NT2/D1 (cell line): ENCODE results near the gene CD300C.

Experiments used
- SUZ12 ChIP-seq: IDR thresholded peaks from 2 replicates; pipeline ENCODE4 v1.6.1; 2011; ENCODE audit not compliant: insufficient read length, insufficient read depth; ENCODE audit errors: extremely low read depth
- YY1 ChIP-seq: IDR thresholded peaks from 2 replicates; pipeline ENCODE4 v1.6.1; 2011; ENCODE audit not compliant: insufficient read length, insufficient read depth
- ZNF274 ChIP-seq: IDR thresholded peaks from 2 replicates; pipeline ENCODE4 v1.6.1; 2011; ENCODE audit warnings: mild to moderate bottlenecking, low read depth, low read length

DNA sequence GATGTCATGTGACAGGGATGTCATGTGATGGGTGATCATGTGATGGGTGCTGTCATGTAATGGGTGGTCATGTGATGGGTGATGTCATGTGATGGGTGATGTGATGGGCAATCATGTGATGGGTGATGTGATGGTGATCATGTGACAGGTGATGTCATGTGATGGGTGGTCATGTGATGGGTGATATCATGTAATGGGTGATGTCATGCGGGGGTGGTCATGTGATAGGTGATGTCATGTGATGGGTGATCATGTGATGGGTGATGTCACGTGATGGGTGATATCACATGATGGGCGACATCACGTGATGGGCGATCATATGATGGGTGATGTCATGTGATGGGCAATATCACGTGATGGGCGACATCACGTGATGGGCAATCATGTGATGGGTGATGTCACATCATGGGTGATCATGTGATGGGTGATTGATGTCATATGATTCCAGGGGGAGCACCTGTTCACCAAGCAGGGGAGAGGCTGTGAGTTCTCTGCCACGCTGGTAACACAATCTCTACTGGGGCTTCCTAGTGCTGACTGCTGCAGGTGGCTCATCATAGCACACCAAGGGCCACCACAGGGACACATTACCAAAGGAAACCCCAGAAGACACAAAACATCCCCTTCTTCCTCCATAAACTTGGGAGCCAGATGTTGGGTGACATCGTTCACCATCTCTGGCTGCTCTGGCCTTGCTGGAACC lies 31.1 kb downstream of the CD300C start:
- no peak for TF ChIP-seq ZNF274
- no peak for TF ChIP-seq YY1
- TF ChIP-seq SUZ12 = no peak
